ENCODE data around the gene SYCN.
"Not testable (repeated sequence)": the region's sequence is repeated elsewhere in the genome, so short reads cannot be mapped to it uniquely, and the experiment has no call there.

The SYCN gene

DNA sequence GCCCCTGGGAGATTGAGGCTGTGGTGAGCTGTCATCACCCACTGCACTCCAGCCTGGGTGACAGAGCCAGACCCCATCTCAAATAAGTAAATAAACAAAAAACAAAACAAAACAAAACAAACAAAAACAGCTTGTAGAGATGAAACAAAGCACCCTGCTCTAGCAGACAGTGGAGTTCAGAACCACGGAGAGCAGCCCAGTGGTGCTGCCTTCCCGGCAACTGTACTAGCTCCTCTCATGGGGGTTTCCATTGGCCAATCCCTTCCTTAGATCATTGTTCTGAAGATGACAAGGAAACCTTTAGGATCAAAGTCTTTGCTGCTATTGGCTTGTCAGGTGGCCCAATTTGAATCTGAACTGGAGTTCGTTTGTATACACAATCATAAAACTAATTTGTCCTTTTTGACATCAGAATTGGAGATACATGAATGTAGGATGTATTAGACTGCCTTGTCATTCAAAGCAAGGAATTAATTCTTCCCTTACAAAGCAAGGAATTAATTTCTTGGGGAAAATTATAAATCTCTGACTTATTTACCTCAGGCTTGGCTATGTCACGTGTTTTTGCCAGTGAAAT, 19.7 kb upstream of the SYCN start:
- no peak for DNase-seq

- DNase-seq = not testable (repeated sequence)
Observed at GRCh38 chr19:39219108-39219507, 15.0 kb upstream of the SYCN start.

DNA sequence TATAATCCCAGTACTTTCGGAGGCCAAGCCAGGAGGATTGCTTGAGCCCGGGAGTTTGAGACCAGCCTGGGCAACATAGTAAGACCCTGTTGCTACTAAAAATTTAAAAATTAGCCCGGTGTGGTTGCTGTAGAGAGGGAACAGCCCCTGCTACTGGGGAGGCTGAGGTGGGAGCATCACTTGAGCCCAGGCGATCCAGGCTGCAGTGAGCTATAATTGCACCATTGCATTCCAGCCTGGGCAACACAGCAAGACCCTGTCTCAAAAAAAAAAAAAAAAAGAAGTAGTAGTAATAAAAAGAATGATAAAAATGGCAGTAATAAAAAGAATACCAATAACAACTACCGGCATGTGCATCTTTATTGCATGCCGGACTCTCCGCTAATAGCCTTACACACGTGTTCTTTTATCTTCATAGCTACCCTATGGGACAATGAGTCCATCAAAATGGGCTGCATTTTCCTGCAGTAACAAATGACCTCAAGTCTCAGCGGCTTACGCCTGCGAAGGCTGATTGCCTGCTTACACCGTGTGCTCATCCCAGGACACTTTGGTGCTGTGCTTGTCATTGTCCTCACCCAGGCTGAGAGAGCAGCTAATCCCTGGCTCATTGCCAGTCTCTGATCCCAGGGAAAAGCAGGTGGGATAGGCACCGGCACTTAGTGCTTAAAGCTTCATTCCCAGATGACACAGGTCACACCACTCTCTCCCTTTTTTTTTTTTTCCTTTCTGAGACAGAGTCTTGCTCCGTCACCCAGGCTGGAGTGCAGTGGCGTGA, 14.4 kb upstream of the SYCN start:
- no peak for DNase-seq

DNA sequence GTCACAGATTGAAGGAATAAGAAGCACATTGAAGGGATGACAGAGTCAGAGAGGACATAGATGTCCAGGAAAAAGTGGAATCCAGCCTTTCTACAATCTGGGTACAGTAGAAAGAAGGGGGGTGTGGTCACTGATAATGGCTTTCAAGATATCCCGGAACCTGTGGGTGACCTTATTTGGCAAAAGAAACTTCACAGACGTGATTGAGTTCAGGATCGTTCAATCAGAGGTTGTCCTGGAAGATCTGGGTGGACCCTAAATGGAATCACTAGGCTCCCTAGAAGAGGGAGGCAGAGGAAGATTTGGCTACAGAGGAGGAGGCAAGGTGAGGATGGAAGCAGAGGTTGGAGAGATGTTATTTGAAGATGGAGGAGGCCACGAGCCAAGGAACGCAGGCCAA, 13.0 kb upstream of the SYCN start:
- DNase-seq = no peak

GRCh38 chr19:39215323-39215722, 11.3 kb upstream of the SYCN start:
- DNase-seq = not testable (repeated sequence)

- peak; percentile 42 for DNase-seq
Observed at GRCh38 chr19:39212375-39212742, 8.3 kb upstream of the SYCN start.

- no peak for DNase-seq
Observed at GRCh38 chr19:39211731-39212374, 7.8 kb upstream of the SYCN start.

DNA sequence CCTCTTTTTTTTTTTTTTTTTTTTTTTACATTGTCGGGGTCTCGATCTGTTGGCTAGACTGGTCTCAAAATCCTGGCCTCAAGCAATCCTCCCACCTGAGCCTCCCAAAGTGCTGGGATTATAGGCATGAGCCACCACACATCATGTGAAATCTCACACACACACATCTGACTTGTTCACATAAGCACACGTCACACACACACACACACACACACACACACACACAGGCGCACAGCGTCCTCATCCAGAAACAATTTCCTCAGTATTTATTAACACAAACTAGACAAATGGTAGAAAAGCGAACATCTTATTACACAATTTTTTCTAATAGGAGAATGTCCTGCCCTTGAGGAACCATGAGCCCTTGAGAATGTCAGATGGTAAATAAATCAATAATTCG, 5.1 kb upstream of the SYCN start:
- DNase-seq = no peak

GRCh38 chr19:39208175-39208795, 4.2 kb upstream of the SYCN start:
- no peak for DNase-seq

GRCh38 chr19:39207293-39207836, 3.3 kb upstream of the SYCN start:
- no peak for DNase-seq

DNA sequence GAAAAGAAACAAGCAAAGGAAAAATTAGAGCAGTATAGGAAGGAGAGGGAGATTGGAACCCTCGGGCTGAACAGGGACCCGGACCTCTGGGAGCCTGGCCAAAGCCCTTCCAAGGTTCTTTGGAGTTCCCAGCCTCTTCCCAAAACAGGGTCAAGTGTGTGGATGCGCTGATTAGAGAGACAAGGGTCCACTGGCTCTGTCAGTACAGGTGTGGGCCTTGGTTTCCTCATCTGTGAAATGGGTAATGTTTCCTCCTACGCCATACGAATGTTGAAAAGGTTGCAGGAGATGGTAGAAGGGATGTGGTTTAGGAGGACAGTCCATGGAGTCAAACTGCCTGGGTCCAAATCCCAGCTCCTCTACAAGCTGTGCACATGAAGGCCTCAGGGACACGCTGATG, 2.1 kb upstream of the SYCN start:
- no peak for DNase-seq

GRCh38 chr19:39205449-39205764, 1.3 kb upstream of the SYCN start:
- no peak for DNase-seq

DNA sequence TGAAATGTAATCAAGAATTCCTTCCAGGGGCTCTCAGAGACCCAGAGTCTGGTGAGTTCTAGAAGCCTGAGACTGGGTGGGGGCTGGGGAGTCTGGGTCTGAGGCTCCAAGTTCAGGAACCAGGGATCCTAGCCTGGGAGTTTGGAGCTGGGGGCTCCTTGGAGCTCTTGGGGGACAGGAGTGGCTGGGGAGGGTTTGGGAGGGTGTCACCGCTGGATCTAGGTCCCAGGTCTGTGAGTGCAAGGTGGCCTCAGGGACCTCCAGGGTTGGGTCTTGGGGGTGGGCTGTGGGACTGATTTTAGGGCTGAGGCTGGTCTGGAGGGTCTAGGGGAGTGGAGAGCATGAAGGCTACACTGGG, 1.1 kb downstream of the SYCN start:
- DNase-seq = no peak

DNA sequence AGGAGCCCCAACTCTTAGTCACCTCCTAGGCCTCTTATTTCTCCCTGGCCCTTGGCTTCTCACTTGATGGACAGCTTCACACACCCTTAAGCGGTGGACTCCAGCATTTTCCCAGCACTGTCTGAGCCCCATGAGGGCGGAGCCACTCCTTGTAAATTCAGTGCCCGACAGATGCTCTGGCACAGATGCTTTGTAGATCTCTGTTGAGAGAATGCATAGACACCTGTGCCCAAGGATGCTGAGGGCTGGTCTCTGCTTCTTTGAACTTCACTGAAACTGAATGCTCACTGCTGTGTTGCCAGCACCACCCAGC, 3.3 kb downstream of the SYCN start:
- DNase-seq = no peak

DNA sequence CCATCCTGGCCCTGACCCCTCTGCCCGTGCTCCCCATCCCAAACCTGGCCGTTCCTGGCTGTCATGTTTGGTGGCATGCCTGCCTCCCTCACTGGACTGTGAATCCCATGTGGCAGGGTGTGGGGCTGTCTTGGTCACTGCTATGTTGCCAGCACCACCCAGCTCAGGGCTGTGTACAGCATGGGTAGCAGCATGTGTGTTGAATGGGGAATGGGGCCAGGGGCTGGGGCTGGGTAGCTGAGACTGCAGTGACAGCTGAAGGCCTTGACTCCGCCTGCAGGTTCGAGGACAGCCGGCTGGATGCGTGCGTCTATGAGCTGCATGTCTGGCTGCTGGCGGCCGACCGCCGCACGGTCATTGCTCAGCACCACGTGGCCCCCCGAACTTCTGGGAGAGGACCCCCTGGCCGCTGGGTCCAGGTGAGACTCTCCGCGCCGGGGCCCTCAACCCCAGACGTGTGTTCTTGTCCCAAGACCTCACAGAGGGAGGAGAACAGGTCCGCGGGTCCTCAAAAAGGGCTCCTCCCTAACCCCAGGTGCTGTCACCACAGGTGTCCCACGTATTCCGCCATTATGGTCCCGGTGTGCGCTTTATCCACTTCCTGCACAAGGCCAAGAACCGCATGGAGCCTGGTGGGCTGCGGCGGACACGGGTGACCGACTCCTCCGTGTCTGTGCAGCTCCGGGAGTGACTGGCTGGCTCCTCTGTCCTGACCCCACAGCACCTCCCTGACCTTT, 3.8 kb downstream of the SYCN start:
- no peak for DNase-seq

DNA sequence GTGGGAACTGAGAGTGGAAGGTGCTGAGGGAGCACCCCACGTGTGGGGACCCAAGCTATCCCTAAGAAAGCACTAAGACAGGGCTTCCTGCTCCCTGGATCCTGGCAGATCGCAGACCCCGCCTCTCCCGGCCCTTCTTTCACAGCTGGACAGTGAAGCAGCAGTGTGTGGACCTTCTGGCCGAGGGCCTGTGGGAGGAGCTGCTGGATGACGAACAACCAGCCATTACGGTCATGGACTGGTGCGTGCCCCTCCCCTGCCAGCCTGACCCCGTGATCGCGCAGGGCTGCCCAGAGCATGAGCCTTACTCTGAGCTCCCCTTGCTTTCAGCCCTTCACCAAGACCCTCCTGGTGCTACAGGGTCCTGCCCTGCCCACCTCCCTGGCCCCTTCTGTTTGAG, 5.0 kb downstream of the SYCN start:
- DNase-seq = no peak

- DNase-seq = no peak
Observed at GRCh38 chr19:39197808-39198207, 6.3 kb downstream of the SYCN start.

- DNase-seq = no peak
Observed at GRCh38 chr19:39196860-39197562, 7.1 kb downstream of the SYCN start, which contains the start of gene NCCRP1. Gene NCCRP1 (plus strand): TSS chr19:39196964. CDS start chr19:39196983, 19 bp downstream.

- DNase-seq = no peak
Observed at GRCh38 chr19:39196320-39196719, 7.7 kb downstream of the SYCN start.

- DNase-seq = no peak
Observed at GRCh38 chr19:39195755-39196154, 8.3 kb downstream of the SYCN start.

- DNase-seq = no peak
Observed at GRCh38 chr19:39194832-39195542, 9.1 kb downstream of the SYCN start.

GRCh38 chr19:39193803-39194202, 10.3 kb downstream of the SYCN start:
- no peak for DNase-seq
